ENCODE data around the gene LIN28A. TPM values are rescaled to one million over a fixed set of nuclear protein-coding genes. Genes with fewer than 3 reads are reported as not detected.

The LIN28A gene
- total RNA-seq, 2 experiments from 2014 or later = not detected

GRCh38 chr1:26472901-26473845 lies 62.6 kb downstream of the LIN28A start:
- H3K4me1 ChIP-seq (ENCODE audit: insufficient read depth, low read length) = peaks cover 36% of the 10 kb centered on the region
- intact Hi-C loops (cut with DNase I, micrococcal nuclease) = loop anchor here (2.0 to 5.0 kb wide), 3 partner anchors 28 to 191 kb away; partner anchors contain the start of genes DHDDS (in 1 of the 2) and SH3BGRL3 (in 1 of the 2)
- peak; percentile 77 for ATAC-seq (ENCODE audit: poor library complexity)
- H3K27me3 ChIP-seq (ENCODE audit: control insufficient read depth in 1 of 2, insufficient read depth in 2 of 2, low read length in 2 of 2) = no peaks in the 10 kb centered on the region
- H3K4me3 Mint-ChIP-seq = peak overlapping the region; percentile 89
- peak overlapping the region; percentile 99 for H3K27ac Mint-ChIP-seq
- peaks cover 61% of the 10 kb centered on the region for H3K36me3 Mint-ChIP-seq (ENCODE audit: low read depth)
- POLR2A ChIA-PET = interaction anchor here (0.7 to 5.0 kb wide), 16 partner anchors 9 to 654 kb away, joined by 3 to 66 read pairs (median 5); partner anchors contain the start of genes CD52, DHDDS and MTFR1L
- peak; percentile 93 to 99 (median 96) for DNase-seq
- H3K36me3 ChIP-seq (ENCODE audit: insufficient read depth, low read length) = peaks cover 49% of the 10 kb centered on the region
- H3K27ac ChIP-seq (ENCODE audit: low read depth in 1 of 2, low read length in 2 of 2) = peak overlapping the region; percentile 90 to 95
- H3K27me3 Mint-ChIP-seq = no peaks in the 10 kb centered on the region
- H3K4me3 ChIP-seq (ENCODE audit: low read length) = peak overlapping the region; percentile 78
- H3K4me1 Mint-ChIP-seq (ENCODE audit: low read depth) = peaks cover 53% of the 10 kb centered on the region
- no peaks in the 10 kb centered on the region for H3K9me3 ChIP-seq (ENCODE audit: control insufficient read depth in 1 of 2, insufficient read depth in 1 of 2, low read length in 2 of 2)
- CTCF ChIA-PET = interaction anchor here (1.0 to 1.4 kb wide), 3 partner anchors 27 to 56 kb away, joined by 4 to 7 read pairs (median 5); no protein-coding TSS in a partner anchor
- no peaks in the 10 kb centered on the region for H3K9me3 Mint-ChIP-seq
- no peak for TF ChIP-seq CTCF (IDR thresholded peaks at IDR 0.05)

GRCh38 chr1:26474818-26475217 lies 64.2 kb downstream of the LIN28A start:
- peaks cover 47% of the 10 kb centered on the region for H3K36me3 ChIP-seq (ENCODE audit: insufficient read depth, low read length)
- DNase-seq (no peak), ATAC-seq (ENCODE audit: poor library complexity) (no peak)
- Mint-ChIP-seq H3K4me1 (ENCODE audit: low read depth) (peaks cover 57% of the 10 kb centered on the region), H3K9me3 (no peaks in the 10 kb centered on the region), H3K27me3 (no peaks in the 10 kb centered on the region), H3K4me3 (peak overlapping the region; percentile 89), H3K27ac (peak overlapping the region; percentile 99), H3K36me3 (ENCODE audit: low read depth) (peaks cover 73% of the 10 kb centered on the region)
- intact Hi-C loops (cut with DNase I, micrococcal nuclease) = loop anchor here in 1 of 2 experiments (5.0 kb wide), 1 partner anchor 193 kb away; the partner anchor contains the start of gene SH3BGRL3
- no peaks in the 10 kb centered on the region for H3K9me3 ChIP-seq (ENCODE audit: control insufficient read depth in 1 of 2, insufficient read depth in 1 of 2, low read length in 2 of 2)
- peaks cover 36% of the 10 kb centered on the region for H3K4me1 ChIP-seq (ENCODE audit: insufficient read depth, low read length)
- no peak overlapping the region for H3K4me3 ChIP-seq (ENCODE audit: low read length)
- no peak overlapping the region for H3K27ac ChIP-seq (ENCODE audit: low read depth in 1 of 2, low read length in 2 of 2)
- ChIA-PET POLR2A (no interaction called here), CTCF (interaction anchor here (1.4 kb wide), 1 partner anchor 25 kb away, joined by 5 read pairs; no protein-coding TSS in a partner anchor)
- TF ChIP-seq CTCF (IDR thresholded peaks at IDR 0.05) = no peak
- H3K27me3 ChIP-seq (ENCODE audit: control insufficient read depth in 1 of 2, insufficient read depth in 2 of 2, low read length in 2 of 2) = no peaks in the 10 kb centered on the region

DNA sequence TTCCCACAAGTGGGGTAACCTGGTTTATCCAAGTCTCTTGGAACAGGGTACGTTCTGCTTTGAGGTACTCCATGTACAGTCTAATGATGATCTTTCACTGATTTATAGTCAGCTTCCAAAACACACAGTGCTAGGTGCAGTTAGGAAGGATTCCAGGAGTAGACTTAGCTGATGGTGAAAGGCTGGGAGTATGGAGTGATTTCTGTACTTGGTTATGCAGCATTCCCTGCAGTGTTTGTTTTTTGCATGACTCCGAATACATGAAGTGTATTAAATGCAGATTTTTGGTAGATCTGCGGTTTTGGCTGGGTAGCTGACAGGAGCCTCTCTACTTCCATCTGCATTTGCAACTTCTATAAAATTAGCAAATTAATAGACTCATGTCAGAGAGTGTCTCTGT lies 65.4 kb downstream of the LIN28A start:
- Mint-ChIP-seq H3K36me3 (ENCODE audit: low read depth) (peaks cover 73% of the 10 kb centered on the region), H3K27me3 (no peaks in the 10 kb centered on the region), H3K4me3 (peak overlapping the region; percentile 45), H3K4me1 (ENCODE audit: low read depth) (peaks cover 47% of the 10 kb centered on the region), H3K27ac (peak overlapping the region; percentile 60), H3K9me3 (no peaks in the 10 kb centered on the region)
- Histone ChIP-seq H3K9me3 (ENCODE audit: control insufficient read depth in 1 of 2, insufficient read depth in 1 of 2, low read length in 2 of 2) (no peaks in the 10 kb centered on the region), H3K4me1 (ENCODE audit: insufficient read depth, low read length) (peaks cover 26% of the 10 kb centered on the region), H3K36me3 (ENCODE audit: insufficient read depth, low read length) (peaks cover 47% of the 10 kb centered on the region), H3K27ac (ENCODE audit: low read depth in 1 of 2, low read length in 2 of 2) (no peak overlapping the region), H3K4me3 (ENCODE audit: low read length) (no peak overlapping the region), H3K27me3 (ENCODE audit: control insufficient read depth in 1 of 2, insufficient read depth in 2 of 2, low read length in 2 of 2) (no peaks in the 10 kb centered on the region)
- DNase-seq (no peak), ATAC-seq (ENCODE audit: poor library complexity) (no peak)
- ChIA-PET POLR2A (interaction anchor here (1.2 to 1.4 kb wide), 2 partner anchors 25 to 412 kb away, joined by 3 read pairs; no protein-coding TSS in a partner anchor), CTCF (no interaction called here)
- intact Hi-C loops (cut with DNase I, micrococcal nuclease) = no loop called here
- no peak for TF ChIP-seq CTCF (IDR thresholded peaks at IDR 0.05)
